Liver (tissue), 9 donors: Measurements from ENCODE around the gene TOB1. TPM values are rescaled to one million over a fixed set of nuclear protein-coding genes. Genes with fewer than 3 reads are reported as not detected.
A peak's percentile ranks its signal among the peaks of the same experiment; 100 is the strongest.

ENCODE experiments used
- DNase-seq: peaks from one replicate; pipeline ENCODE4 v3.0.0-alpha.2; 2017; ENCODE audit warnings: low spot score
- H3K27ac ChIP-seq, 2 donors: one replicate each; pipeline ENCODE4 v1.7.0; 2013; ENCODE audit warnings: inconsistent platforms in 2 of 2, low read length in 2 of 2, control low read depth in 1 of 2, low read depth in 1 of 2, mild to moderate bottlenecking in 1 of 2
- H3K27me3 ChIP-seq, 4 donors: one replicate each; pipeline versions ENCODE4 v1.6.1 to v1.7.0; 2013; ENCODE audit warnings: low read length in 3 of 4, inconsistent platforms in 1 of 4, mild to moderate bottlenecking in 1 of 4, moderate library complexity in 1 of 4; ENCODE audit not compliant: control insufficient read depth in 4 of 4, insufficient read depth in 4 of 4
- H3K36me3 ChIP-seq, 4 donors: one replicate each; pipeline versions ENCODE4 v1.6.1 to v1.7.0; 2013; ENCODE audit warnings: low read length in 3 of 4, mild to moderate bottlenecking in 3 of 4, low read depth in 1 of 4, moderate library complexity in 1 of 4; ENCODE audit not compliant: control insufficient read depth in 4 of 4, insufficient read depth in 3 of 4
- H3K4me1 ChIP-seq, 4 donors: one replicate each; pipeline versions ENCODE4 v1.6.1 to v1.7.0; 2013; ENCODE audit warnings: low read length in 3 of 4, mild to moderate bottlenecking in 3 of 4, moderate library complexity in 1 of 4; ENCODE audit not compliant: control insufficient read depth in 4 of 4, insufficient read depth in 4 of 4
- H3K4me3 ChIP-seq, 3 donors: one replicate each; pipeline versions ENCODE4 v1.6.1 to v1.7.0; 2013; ENCODE audit warnings: low read length in 3 of 3, control low read depth in 1 of 3, low read depth in 1 of 3, mild to moderate bottlenecking in 1 of 3
- H3K9ac ChIP-seq, 2 donors: one replicate each; pipeline ENCODE4 v1.7.0; 2013; ENCODE audit warnings: low read length in 2 of 2, mild to moderate bottlenecking in 2 of 2, moderate library complexity in 2 of 2, control low read depth in 1 of 2, low read depth in 1 of 2
- H3K9me3 ChIP-seq, 4 donors: one replicate each; pipeline versions ENCODE4 v1.6.1 to v1.7.0; 2013; ENCODE audit warnings: low read length in 3 of 4; ENCODE audit not compliant: control insufficient read depth in 4 of 4
- GABPA ChIP-seq, 2 donors: IDR thresholded peaks in 1 of 2; conservative IDR thresholded peaks in 1 of 2; 2 replicates each; pipeline ENCODE4 v1.6.1; 2016; ENCODE audit warnings: antibody characterized with exemption in 2 of 2, mild to moderate bottlenecking in 1 of 2, moderate library complexity in 1 of 2
- RAD21 ChIP-seq, 2 donors: IDR thresholded peaks; 2 replicates each; pipeline ENCODE4 v1.6.1; 2016; ENCODE audit warnings: antibody characterized with exemption in 2 of 2, mild to moderate bottlenecking in 2 of 2
- RXRA ChIP-seq, 2 donors: IDR thresholded peaks; 2 replicates each; pipeline ENCODE4 v1.6.1; 2017 to 2018; ENCODE audit warnings: antibody characterized with exemption in 2 of 2, mild to moderate bottlenecking in 1 of 2
- SP1 ChIP-seq: IDR thresholded peaks from 2 replicates; pipeline ENCODE4 v1.6.1; 2018; ENCODE audit warnings: antibody characterized with exemption, mild to moderate bottlenecking
- YY1 ChIP-seq: IDR thresholded peaks from 2 replicates; pipeline ENCODE4 v1.6.1; 2016; ENCODE audit warnings: antibody characterized with exemption, mild to moderate bottlenecking
- WGBS: extraction: QIAGEN DNeasy Blood & Tissue Kit; methylation state at CpG from one replicate; pipeline ENCODE4 v1.1.7; 2013; 5-methylcytosine and 5-hydroxymethylcytosine counted together
- polyA plus RNA-seq, 2 donors: library from polyadenylated mRNA; stranded (reverse) in 1 of 2; unstranded in 1 of 2; fragments of 200-250 nt in 1 of 2; fragments of >200 nt in 1 of 2; fragmentation: Nextera tagmentation in 1 of 2; extraction: Ambion mirVana in 1 of 2; gene quantifications; one replicate each; pipeline versions ENCODE4 v1.2.1 to v1.2.3, GENCODE V29; 2013 to 2015
- total RNA-seq, 2 donors: library from RNA; depleted of rRNA; stranded (reverse); fragments of >200 nt; gene quantifications; one replicate each; pipeline ENCODE4 v1.2.3, GENCODE V29; 2014
- TF ChIP-seq, protein P1 (sequence below): fragments of 150-350 bp; IDR thresholded peaks from 2 replicates; pipeline ENCODE4 v1.5.1; 2017; ENCODE audit warnings: improper control_type of control experiment, low read depth, low read length; ENCODE audit not compliant: missing input control
- TF ChIP-seq, protein P2 (sequence below): IDR thresholded peaks from 2 replicates; pipeline ENCODE4 v1.6.1; 2016; ENCODE audit warnings: antibody characterized with exemption, mild to moderate bottlenecking
- donor health status: healthy.
- donor health status: healthy.
- donor health status: healthy.
- donor health status: healthy.
- donor health status: healthy.

TOB1 gene
- total and polyA plus RNA-seq, 4 donors: 10.2 to 132 (median 37.8) TPM

DNA sequence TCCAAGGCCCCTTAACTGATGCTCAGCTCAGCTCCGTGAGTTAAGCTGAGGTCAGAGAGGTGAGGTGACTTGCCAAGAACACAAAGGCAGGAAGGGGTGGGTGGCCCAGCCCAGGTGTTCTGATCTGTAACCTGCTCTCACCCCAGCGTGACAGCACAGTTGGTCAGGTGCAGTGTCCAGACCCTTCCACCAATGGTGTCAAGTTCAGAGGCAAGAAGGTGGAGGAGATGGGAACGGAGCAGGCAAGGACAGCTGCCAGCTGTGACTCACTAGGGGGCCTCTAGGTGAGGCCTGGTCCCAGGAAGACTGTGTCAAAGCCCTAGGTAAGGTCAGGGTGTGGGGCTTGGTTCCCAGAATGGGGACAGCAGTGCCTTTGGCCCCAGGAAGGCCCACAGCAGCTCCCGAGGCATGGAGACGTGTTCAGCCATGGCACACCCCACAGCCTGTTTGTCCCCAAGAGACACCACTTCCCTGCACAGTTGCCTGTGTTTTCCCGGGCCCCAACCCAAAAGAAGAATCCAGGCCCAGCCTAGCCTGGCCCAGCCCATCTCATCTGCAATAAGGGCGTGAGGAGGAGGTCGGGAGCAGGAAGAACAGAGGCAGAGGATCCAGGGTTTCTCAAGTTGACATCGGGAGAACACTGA, 23.5 kb downstream of the TOB1 start (continued):
- TF ChIP-seq, protein P1, sequence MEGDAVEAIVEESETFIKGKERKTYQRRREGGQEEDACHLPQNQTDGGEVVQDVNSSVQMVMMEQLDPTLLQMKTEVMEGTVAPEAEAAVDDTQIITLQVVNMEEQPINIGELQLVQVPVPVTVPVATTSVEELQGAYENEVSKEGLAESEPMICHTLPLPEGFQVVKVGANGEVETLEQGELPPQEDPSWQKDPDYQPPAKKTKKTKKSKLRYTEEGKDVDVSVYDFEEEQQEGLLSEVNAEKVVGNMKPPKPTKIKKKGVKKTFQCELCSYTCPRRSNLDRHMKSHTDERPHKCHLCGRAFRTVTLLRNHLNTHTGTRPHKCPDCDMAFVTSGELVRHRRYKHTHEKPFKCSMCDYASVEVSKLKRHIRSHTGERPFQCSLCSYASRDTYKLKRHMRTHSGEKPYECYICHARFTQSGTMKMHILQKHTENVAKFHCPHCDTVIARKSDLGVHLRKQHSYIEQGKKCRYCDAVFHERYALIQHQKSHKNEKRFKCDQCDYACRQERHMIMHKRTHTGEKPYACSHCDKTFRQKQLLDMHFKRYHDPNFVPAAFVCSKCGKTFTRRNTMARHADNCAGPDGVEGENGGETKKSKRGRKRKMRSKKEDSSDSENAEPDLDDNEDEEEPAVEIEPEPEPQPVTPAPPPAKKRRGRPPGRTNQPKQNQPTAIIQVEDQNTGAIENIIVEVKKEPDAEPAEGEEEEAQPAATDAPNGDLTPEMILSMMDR: no peak
- TF ChIP-seq, protein P2, sequence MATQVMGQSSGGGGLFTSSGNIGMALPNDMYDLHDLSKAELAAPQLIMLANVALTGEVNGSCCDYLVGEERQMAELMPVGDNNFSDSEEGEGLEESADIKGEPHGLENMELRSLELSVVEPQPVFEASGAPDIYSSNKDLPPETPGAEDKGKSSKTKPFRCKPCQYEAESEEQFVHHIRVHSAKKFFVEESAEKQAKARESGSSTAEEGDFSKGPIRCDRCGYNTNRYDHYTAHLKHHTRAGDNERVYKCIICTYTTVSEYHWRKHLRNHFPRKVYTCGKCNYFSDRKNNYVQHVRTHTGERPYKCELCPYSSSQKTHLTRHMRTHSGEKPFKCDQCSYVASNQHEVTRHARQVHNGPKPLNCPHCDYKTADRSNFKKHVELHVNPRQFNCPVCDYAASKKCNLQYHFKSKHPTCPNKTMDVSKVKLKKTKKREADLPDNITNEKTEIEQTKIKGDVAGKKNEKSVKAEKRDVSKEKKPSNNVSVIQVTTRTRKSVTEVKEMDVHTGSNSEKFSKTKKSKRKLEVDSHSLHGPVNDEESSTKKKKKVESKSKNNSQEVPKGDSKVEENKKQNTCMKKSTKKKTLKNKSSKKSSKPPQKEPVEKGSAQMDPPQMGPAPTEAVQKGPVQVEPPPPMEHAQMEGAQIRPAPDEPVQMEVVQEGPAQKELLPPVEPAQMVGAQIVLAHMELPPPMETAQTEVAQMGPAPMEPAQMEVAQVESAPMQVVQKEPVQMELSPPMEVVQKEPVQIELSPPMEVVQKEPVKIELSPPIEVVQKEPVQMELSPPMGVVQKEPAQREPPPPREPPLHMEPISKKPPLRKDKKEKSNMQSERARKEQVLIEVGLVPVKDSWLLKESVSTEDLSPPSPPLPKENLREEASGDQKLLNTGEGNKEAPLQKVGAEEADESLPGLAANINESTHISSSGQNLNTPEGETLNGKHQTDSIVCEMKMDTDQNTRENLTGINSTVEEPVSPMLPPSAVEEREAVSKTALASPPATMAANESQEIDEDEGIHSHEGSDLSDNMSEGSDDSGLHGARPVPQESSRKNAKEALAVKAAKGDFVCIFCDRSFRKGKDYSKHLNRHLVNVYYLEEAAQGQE: no peak
- no peak for TF ChIP-seq YY1

DNA sequence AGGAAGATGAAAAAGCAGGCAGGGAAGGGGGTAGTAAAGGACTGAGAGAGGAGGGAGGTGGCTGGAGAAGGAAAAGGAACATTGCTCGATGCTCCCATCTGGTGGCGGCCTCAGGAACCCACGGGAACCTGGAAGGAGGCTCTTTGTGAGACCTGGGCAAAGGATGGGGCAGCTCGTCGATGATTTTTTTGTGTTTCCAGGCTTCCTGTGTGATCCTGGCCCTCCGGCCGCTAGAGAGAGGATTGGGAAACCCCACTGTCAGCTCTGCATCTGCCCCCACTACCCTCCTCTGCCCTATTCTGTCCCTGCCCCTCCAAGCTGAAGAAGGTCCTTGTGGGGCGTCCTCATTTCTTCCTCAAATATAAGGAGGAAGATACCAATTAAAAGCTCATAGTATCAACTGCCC, 24.2 kb downstream of the TOB1 start:
- H3K9ac ChIP-seq: no peak overlapping the region
- no peaks in the 10 kb centered on the region for H3K4me1 ChIP-seq
- no peak overlapping the region for H3K4me3 ChIP-seq
- H3K27me3 ChIP-seq: no peaks in the 10 kb centered on the region
- no peaks in the 10 kb centered on the region for H3K9me3 ChIP-seq
- peak; percentile 73 for DNase-seq
- H3K36me3 ChIP-seq: no peaks in the 10 kb centered on the region
- TF ChIP-seq, protein P1: peak; percentile 87
- TF ChIP-seq GABPA (IDR thresholded peaks at IDR 0.05 in 1 of 2, conservative IDR thresholded peaks at IDR 0.05 in 1 of 2): no peak
- TF ChIP-seq RAD21 (IDR thresholded peaks at IDR 0.05): peak; percentile 95 to 97
- no peak overlapping the region for H3K27ac ChIP-seq
- WGBS: 16% methylated on average over 8 of the region's 8 CpGs

DNA sequence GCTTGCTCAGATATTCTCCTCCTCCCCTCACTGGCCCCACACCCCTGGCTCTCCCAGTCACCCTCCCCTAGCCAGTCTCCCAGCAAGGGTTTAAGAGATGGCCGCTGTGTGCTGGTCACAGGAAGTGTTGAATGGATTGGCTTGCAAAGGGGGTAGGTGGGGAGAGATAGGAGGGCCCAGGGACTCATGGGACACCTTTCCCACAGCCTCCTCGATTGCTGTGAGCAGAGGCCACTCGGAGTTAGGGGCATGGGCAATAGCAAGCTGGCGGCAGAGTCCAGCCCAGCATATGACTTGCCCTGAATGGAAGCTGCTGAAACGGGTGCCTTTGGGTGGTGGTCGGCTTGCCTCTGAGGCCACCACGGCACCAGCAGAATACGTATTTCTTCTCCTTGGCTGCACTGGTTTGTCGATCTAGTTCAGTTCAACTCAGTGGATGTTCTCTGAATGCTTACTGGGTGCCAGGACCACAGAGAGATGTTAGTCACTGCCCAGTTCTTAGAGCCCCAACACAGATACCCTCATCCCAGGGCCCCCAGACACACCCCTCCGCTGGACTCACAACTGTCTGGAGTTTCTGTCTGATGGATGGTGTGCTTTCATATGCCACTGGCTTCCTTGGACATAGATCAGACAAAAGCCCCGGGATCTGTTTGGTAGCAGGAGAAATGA, 24.7 kb downstream of the TOB1 start:
- no peak for DNase-seq

More for the DNA sequence above, 24.7 kb downstream of the TOB1 start:
- H3K9ac ChIP-seq: no peak overlapping the region
- H3K9me3 ChIP-seq: no peaks in the 10 kb centered on the region
- 79% methylated on average over 11 of the region's 11 CpGs for WGBS
- no peak overlapping the region for H3K27ac ChIP-seq
- H3K27me3 ChIP-seq: no peaks in the 10 kb centered on the region
- no peaks in the 10 kb centered on the region for H3K36me3 ChIP-seq
- no peaks in the 10 kb centered on the region for H3K4me1 ChIP-seq
- H3K4me3 ChIP-seq: no peak overlapping the region
- no peak for TF ChIP-seq SP1
- TF ChIP-seq, protein P1: no peak
- no peak for TF ChIP-seq RXRA (IDR thresholded peaks at IDR 0.05)
- no peak for TF ChIP-seq RAD21 (IDR thresholded peaks at IDR 0.05)
